ENCODE results near the gene ARSI. TPM values are rescaled to one million over a fixed set of nuclear protein-coding genes. Genes with fewer than 3 reads are reported as not detected.

Gene ARSI
- 13.1 TPM for polyA plus RNA-seq (2013, experiment 1 of 4)
- polyA plus RNA-seq (2013, experiment 2 of 4), result 14.9 TPM
- polyA plus RNA-seq (2013, experiment 3 of 4), result 10.5 TPM
- polyA plus RNA-seq (2013, experiment 4 of 4), result 10.9 TPM

DNA sequence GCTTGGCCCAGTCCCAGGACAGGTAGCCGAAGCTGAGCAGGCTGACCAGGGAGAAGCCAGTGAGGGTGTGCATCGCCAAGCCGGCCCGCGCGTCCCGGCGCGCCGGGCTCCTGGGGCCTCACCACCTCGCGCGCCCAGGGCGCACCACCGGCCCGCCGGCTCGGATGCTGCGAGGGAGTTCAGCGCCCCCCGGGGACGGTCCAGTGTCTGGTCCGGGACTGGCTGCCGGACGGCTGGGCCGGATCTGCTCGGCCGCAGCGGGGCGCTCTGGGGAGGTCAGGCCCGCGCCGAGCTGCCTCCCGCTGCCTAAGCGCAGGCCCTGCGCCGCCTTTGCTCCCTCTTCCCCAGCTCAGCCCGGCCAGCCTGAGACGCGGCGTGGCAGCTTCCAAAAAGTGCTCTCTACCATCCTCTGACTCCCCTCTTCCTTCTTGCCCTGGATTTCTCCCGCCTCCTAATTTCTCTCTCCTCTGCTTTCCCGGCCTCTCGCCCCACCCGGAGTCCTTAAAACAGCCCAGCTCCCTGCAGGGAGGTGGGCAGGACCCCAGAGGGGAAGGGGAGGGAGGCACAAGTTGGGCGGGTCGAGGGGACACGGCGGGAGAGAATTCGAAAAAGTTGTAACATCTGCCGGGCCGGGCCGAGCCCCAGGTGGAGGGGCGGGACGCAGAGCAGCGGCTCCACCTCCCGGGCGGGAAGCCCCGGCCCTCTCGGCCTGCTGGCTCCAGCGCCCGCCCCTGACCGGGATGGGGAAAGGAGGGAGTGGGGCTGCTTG, at the start of gene ARSI:
Gene ARSI (minus strand): TSS at position 605 of the 769 bp plus-strand sequence. CDS start 532 bp downstream, at position 73.
- Histone ChIP-seq H3K4me3 (ENCODE audit: insufficient read depth, low read depth, low read length) (peak within 1 kb of the TSS; percentile 42), H3K9me3 (ENCODE audit: control insufficient read depth, low read length) (no peaks in the 10 kb centered on the region), H3K36me3 (ENCODE audit: control insufficient read depth, insufficient read depth, low read length) (no peaks in the 10 kb centered on the region), H3K27me3 (ENCODE audit: control insufficient read depth, insufficient read depth, low read length, poor library complexity, severe bottlenecking) (peaks cover 3% of the 10 kb centered on the region), H3K4me1 (ENCODE audit: control insufficient read depth, insufficient read depth, low read length) (peaks cover 44% of the 10 kb centered on the region), H3K27ac (ENCODE audit: insufficient read depth, low read depth, low read length, poor library complexity, severe bottlenecking) (peak within 1 kb of the TSS; percentile 70)
- 1% methylated on average over 63 of the region's 63 CpGs for WGBS, 2 experiments

DNA sequence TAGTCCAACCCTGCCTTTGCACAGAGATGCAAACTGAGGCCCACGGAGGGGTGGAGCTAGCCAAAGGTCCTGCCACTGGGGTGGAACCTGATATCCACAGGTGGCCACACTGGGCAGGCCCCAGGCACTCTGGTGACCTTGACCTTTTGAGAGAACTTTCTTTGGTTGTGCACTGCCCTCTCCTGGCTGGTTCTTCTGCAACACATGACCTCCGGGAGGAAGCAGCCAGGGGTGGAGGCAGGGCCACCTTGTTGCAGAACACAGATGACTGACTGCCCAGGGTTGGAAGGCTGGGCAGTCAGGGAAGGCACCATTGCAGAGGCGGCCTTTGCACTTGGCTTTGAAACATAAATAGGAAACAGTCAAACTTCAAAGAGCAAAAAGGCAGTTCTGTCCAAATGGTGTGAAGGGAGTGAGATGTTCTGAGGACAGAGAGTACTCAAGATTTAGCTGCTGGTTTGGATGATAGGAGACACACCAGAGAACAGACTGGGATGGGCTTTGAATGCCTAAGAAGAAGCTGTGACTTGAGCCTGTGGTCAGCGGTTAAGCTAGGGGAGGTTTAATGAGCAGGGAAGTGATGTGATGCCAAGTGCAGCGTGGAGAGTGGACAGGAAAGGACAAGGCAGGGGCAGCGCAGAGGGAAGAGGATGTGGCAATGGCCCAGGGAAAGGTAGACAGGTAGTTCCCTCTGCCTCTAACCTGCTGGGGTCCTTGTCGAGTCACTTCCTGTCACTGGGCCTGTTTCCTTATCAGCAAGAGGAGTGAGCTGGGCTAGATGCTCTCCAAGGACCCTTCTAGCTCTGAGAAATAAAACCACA, 48.0 kb upstream of the ARSI start:
- H3K36me3 ChIP-seq (ENCODE audit: control insufficient read depth, insufficient read depth, low read length), result no peaks in the 10 kb centered on the region
- peaks cover 13% of the 10 kb centered on the region for H3K4me1 ChIP-seq (ENCODE audit: control insufficient read depth, insufficient read depth, low read length)
- H3K9me3 ChIP-seq (ENCODE audit: control insufficient read depth, low read length), result no peaks in the 10 kb centered on the region
- H3K4me3 ChIP-seq (ENCODE audit: insufficient read depth, low read depth, low read length), result no peak overlapping the region
- 52% methylated on average over 7 of the region's 7 CpGs for WGBS, 2 experiments
- no peaks in the 10 kb centered on the region for H3K27me3 ChIP-seq (ENCODE audit: control insufficient read depth, insufficient read depth, low read length, poor library complexity, severe bottlenecking)
- no peak overlapping the region for H3K27ac ChIP-seq (ENCODE audit: insufficient read depth, low read depth, low read length, poor library complexity, severe bottlenecking)

- no peaks in the 10 kb centered on the region for H3K9me3 ChIP-seq (ENCODE audit: control insufficient read depth, low read length)
- H3K4me3 ChIP-seq (ENCODE audit: insufficient read depth, low read depth, low read length), result no peak overlapping the region
- 80 to 84% methylated on average over 6 of the region's 6 CpGs for WGBS, 2 experiments
- no peak overlapping the region for H3K27ac ChIP-seq (ENCODE audit: insufficient read depth, low read depth, low read length, poor library complexity, severe bottlenecking)
- H3K27me3 ChIP-seq (ENCODE audit: control insufficient read depth, insufficient read depth, low read length, poor library complexity, severe bottlenecking), result no peaks in the 10 kb centered on the region
- peaks cover 15% of the 10 kb centered on the region for H3K4me1 ChIP-seq (ENCODE audit: control insufficient read depth, insufficient read depth, low read length)
- no peaks in the 10 kb centered on the region for H3K36me3 ChIP-seq (ENCODE audit: control insufficient read depth, insufficient read depth, low read length)
These were observed 47.1 kb upstream of the ARSI start for GRCh38 chr5:150349681-150350275.

GRCh38 chr5:150347451-150347850, 44.7 kb upstream of the ARSI start:
- H3K4me1 ChIP-seq (ENCODE audit: control insufficient read depth, insufficient read depth, low read length), result peaks cover 20% of the 10 kb centered on the region
- no peaks in the 10 kb centered on the region for H3K36me3 ChIP-seq (ENCODE audit: control insufficient read depth, insufficient read depth, low read length)
- WGBS, 2 experiments, result 92 to 93% methylated on average over 9 of the region's 9 CpGs
- H3K27me3 ChIP-seq (ENCODE audit: control insufficient read depth, insufficient read depth, low read length, poor library complexity, severe bottlenecking), result no peaks in the 10 kb centered on the region
- H3K9me3 ChIP-seq (ENCODE audit: control insufficient read depth, low read length), result no peaks in the 10 kb centered on the region
- no peak overlapping the region for H3K4me3 ChIP-seq (ENCODE audit: insufficient read depth, low read depth, low read length)
- H3K27ac ChIP-seq (ENCODE audit: insufficient read depth, low read depth, low read length, poor library complexity, severe bottlenecking), result no peak overlapping the region

GRCh38 chr5:150347003-150347402, 44.3 kb upstream of the ARSI start:
- WGBS, 2 experiments, result 61 to 78% methylated on average over 2 of the region's 2 CpGs
- Histone ChIP-seq H3K9me3 (ENCODE audit: control insufficient read depth, low read length) (no peaks in the 10 kb centered on the region), H3K27ac (ENCODE audit: insufficient read depth, low read depth, low read length, poor library complexity, severe bottlenecking) (no peak overlapping the region), H3K36me3 (ENCODE audit: control insufficient read depth, insufficient read depth, low read length) (no peaks in the 10 kb centered on the region), H3K4me3 (ENCODE audit: insufficient read depth, low read depth, low read length) (no peak overlapping the region), H3K4me1 (ENCODE audit: control insufficient read depth, insufficient read depth, low read length) (peaks cover 20% of the 10 kb centered on the region), H3K27me3 (ENCODE audit: control insufficient read depth, insufficient read depth, low read length, poor library complexity, severe bottlenecking) (no peaks in the 10 kb centered on the region)

- no peaks in the 10 kb centered on the region for H3K36me3 ChIP-seq (ENCODE audit: control insufficient read depth, insufficient read depth, low read length)
- H3K27ac ChIP-seq (ENCODE audit: insufficient read depth, low read depth, low read length, poor library complexity, severe bottlenecking), result no peak overlapping the region
- no peaks in the 10 kb centered on the region for H3K9me3 ChIP-seq (ENCODE audit: control insufficient read depth, low read length)
- no peaks in the 10 kb centered on the region for H3K27me3 ChIP-seq (ENCODE audit: control insufficient read depth, insufficient read depth, low read length, poor library complexity, severe bottlenecking)
- whole genome bisulfite sequencing, 2 experiments, result 92 to 96% methylated on average over 6 of the region's 6 CpGs
- peaks cover 20% of the 10 kb centered on the region for H3K4me1 ChIP-seq (ENCODE audit: control insufficient read depth, insufficient read depth, low read length)
- H3K4me3 ChIP-seq (ENCODE audit: insufficient read depth, low read depth, low read length), result no peak overlapping the region
These were observed 43.9 kb upstream of the ARSI start for GRCh38 chr5:150346592-150346991.

GRCh38 chr5:150345716-150346115, 43.0 kb upstream of the ARSI start:
- Histone ChIP-seq H3K27ac (ENCODE audit: insufficient read depth, low read depth, low read length, poor library complexity, severe bottlenecking) (no peak overlapping the region), H3K4me3 (ENCODE audit: insufficient read depth, low read depth, low read length) (no peak overlapping the region), H3K36me3 (ENCODE audit: control insufficient read depth, insufficient read depth, low read length) (no peaks in the 10 kb centered on the region), H3K4me1 (ENCODE audit: control insufficient read depth, insufficient read depth, low read length) (peaks cover 20% of the 10 kb centered on the region), H3K27me3 (ENCODE audit: control insufficient read depth, insufficient read depth, low read length, poor library complexity, severe bottlenecking) (no peaks in the 10 kb centered on the region), H3K9me3 (ENCODE audit: control insufficient read depth, low read length) (no peaks in the 10 kb centered on the region)
- WGBS, 2 experiments, result 62 to 75% methylated on average over 4 to 5 of the region's 5 CpGs

DNA sequence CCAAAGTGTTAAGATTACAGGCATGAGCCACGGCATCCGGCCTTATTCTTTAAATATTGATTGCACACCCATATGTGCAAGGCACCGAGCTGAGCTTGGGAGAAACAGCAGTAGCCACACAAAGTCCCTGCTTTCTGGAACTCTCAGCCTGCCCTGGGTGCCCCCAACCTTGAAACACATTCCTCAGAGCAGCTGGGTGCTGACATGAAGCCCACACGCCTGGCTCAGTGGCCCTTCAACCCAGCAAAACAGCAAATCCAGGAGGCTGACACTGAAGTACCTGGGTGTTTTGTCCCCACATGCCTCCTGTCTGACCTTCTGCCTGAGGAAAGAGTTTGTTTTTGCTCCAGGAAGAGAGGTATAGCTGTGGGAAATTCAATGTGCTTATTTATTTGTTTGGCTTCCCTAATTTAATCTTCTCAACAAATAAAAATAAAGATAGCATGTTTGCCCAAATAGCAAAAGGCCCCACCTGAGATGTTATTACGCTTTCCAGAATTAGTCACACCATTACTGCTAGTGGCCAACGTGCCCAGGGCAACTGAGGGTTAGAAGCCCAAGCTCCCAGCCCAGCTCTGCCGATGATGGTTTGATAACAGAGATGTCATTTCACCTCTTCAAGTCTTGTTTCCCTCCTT, 41.4 kb upstream of the ARSI start:
- 90% methylated on average over 7 of the region's 7 CpGs for WGBS, 2 experiments
- no peaks in the 10 kb centered on the region for H3K9me3 ChIP-seq (ENCODE audit: control insufficient read depth, low read length)
- H3K27ac ChIP-seq (ENCODE audit: insufficient read depth, low read depth, low read length, poor library complexity, severe bottlenecking), result no peak overlapping the region
- no peaks in the 10 kb centered on the region for H3K27me3 ChIP-seq (ENCODE audit: control insufficient read depth, insufficient read depth, low read length, poor library complexity, severe bottlenecking)
- H3K4me3 ChIP-seq (ENCODE audit: insufficient read depth, low read depth, low read length), result no peak overlapping the region
- H3K4me1 ChIP-seq (ENCODE audit: control insufficient read depth, insufficient read depth, low read length), result peaks cover 20% of the 10 kb centered on the region
- H3K36me3 ChIP-seq (ENCODE audit: control insufficient read depth, insufficient read depth, low read length), result no peaks in the 10 kb centered on the region

DNA sequence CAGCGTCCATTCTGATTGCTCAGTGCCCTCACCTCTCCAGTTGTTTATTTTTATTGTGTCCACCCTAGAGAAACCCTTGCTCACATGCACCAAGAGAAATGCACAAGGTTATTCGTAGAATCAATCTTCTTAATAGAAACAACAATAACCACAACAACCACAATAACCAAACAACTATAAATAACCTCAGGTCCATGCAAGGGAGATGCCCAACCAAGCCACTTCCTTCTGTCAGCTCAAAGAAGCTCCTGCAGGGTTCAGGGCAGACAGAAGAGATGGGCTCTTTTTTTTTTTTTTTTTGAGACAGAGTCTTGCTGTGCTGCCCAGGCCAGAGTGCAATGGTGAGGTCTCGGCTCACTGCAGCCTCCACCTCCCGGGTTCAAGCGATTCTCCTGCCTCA, 39.9 kb upstream of the ARSI start:
- Histone ChIP-seq H3K4me1 (ENCODE audit: control insufficient read depth, insufficient read depth, low read length) (peaks cover 20% of the 10 kb centered on the region), H3K27ac (ENCODE audit: insufficient read depth, low read depth, low read length, poor library complexity, severe bottlenecking) (no peak overlapping the region), H3K36me3 (ENCODE audit: control insufficient read depth, insufficient read depth, low read length) (no peaks in the 10 kb centered on the region), H3K4me3 (ENCODE audit: insufficient read depth, low read depth, low read length) (no peak overlapping the region), H3K9me3 (ENCODE audit: control insufficient read depth, low read length) (no peaks in the 10 kb centered on the region), H3K27me3 (ENCODE audit: control insufficient read depth, insufficient read depth, low read length, poor library complexity, severe bottlenecking) (no peaks in the 10 kb centered on the region)
- 92 to 93% methylated on average over 5 of the region's 5 CpGs for WGBS, 2 experiments

Data from ectodermal cell (in vitro differentiated cells).